C4-2B (cell line): ENCODE results near the gene KRTAP10-3.
A peak's percentile ranks its signal among the peaks of the same experiment; 100 is the strongest.

Experiments used
- H3K27ac ChIP-seq: fragments of 450-650 bp; 2 replicates; pipeline ENCODE4 v1.5.1; 2017
- ZFX ChIP-seq: fragments of 450-650 bp; IDR thresholded peaks from 2 replicates; pipeline ENCODE4 v1.6.1; 2017
- TF ChIP-seq, protein P1 (sequence below): fragments of 450-650 bp; conservative IDR thresholded peaks from 2 replicates; pipeline ENCODE4 v1.5.1; 2017; ENCODE audit warnings: mild to moderate bottlenecking

KRTAP10-3 gene

DNA sequence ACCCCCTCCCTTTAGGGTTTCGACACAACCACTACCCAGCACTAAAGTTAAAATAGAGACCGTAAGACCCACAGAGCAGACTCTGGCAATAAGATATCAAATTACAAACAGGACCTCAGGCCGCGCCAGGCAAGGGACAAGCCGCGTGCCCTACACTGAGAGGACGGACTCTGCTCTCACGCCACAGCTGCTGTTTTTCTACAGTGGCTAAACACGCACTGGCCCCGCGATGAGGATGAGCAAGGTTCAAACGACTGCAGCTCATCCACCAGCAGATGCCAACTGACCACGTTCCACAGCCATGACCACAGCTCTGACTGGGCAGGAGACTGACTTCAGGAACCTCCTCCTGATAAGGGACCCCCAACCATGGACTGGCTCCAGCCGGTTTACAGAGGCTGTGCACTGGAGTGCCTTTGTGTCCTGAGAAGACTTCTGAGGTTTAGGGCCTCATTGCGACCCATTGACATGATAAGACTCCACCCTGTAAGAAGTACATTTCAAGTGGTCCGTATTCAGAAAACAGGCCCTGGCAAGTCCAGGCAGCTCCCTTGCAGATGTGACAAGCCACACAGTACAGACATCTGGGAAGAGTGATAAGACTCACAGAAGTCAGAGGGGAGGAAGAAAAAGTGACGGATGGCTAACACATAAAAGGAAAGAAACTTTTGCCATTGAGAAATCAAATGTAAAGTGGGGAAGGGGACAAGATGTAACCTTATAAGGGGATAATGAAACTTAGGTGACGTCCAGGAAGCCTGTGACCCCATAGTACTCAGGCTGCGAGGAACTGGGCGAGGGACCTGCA lies 35.2 kb upstream of the KRTAP10-3 start:
- no peak overlapping the region for H3K27ac ChIP-seq
- no peak for TF ChIP-seq ZFX
- TF ChIP-seq, protein P1, sequence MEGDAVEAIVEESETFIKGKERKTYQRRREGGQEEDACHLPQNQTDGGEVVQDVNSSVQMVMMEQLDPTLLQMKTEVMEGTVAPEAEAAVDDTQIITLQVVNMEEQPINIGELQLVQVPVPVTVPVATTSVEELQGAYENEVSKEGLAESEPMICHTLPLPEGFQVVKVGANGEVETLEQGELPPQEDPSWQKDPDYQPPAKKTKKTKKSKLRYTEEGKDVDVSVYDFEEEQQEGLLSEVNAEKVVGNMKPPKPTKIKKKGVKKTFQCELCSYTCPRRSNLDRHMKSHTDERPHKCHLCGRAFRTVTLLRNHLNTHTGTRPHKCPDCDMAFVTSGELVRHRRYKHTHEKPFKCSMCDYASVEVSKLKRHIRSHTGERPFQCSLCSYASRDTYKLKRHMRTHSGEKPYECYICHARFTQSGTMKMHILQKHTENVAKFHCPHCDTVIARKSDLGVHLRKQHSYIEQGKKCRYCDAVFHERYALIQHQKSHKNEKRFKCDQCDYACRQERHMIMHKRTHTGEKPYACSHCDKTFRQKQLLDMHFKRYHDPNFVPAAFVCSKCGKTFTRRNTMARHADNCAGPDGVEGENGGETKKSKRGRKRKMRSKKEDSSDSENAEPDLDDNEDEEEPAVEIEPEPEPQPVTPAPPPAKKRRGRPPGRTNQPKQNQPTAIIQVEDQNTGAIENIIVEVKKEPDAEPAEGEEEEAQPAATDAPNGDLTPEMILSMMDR: no peak

DNA sequence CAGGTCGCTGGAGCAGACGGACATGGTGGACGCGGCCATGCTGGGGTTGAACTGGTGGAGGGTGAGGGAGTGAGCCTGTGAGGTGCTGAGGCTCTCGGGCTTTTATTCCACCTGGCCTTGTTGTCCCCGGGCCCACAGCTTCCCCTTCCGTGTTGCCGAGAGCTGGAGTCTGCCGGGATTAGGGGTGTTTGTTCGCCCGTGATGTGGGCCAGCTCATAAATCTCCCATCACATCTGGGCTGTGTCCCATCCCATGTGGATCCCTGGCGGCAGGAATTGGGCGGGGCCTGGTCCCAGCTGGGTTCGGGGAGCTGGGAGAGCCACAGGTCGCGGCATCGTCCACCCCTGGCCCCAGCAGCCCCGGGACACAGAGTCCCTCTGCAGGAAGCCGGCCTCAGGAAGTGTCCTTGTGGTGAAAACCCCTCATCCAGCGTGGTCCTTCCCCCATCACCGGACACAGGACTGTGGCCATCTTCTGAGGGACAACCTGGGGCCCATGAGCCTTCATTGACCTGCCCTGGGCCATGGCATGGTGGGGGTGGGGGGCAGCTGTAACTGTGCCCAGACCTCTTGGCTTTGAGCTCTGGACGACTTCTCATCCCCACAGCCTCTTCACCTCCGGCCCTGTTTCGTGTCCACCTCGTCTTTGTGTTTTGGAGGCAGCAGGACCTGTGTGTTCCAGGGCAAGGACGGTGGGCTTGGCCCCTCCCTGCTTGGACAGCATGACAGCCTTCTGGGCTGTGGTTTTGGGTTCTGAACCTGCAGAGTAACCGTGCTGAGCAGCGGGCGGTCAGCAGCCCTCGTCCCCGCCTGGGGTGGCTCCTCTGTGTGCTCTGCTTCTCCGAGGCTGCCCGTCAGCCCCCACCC lies 34.1 kb upstream of the KRTAP10-3 start, which contains the start of gene KRTAP10-6:
Gene KRTAP10-6, minus strand, starts transcription at position 60 of the 866 bp plus-strand sequence. Its CDS starts 21 bp downstream, at position 39.
- no peak for TF ChIP-seq ZFX
- TF ChIP-seq, protein P1: no peak
- H3K27ac ChIP-seq: peak within 1 kb of the TSS; percentile 54

- peak overlapping the region; percentile 54 for H3K27ac ChIP-seq
Observed at GRCh38 chr21:44591801-44592130, 33.2 kb upstream of the KRTAP10-3 start.

DNA sequence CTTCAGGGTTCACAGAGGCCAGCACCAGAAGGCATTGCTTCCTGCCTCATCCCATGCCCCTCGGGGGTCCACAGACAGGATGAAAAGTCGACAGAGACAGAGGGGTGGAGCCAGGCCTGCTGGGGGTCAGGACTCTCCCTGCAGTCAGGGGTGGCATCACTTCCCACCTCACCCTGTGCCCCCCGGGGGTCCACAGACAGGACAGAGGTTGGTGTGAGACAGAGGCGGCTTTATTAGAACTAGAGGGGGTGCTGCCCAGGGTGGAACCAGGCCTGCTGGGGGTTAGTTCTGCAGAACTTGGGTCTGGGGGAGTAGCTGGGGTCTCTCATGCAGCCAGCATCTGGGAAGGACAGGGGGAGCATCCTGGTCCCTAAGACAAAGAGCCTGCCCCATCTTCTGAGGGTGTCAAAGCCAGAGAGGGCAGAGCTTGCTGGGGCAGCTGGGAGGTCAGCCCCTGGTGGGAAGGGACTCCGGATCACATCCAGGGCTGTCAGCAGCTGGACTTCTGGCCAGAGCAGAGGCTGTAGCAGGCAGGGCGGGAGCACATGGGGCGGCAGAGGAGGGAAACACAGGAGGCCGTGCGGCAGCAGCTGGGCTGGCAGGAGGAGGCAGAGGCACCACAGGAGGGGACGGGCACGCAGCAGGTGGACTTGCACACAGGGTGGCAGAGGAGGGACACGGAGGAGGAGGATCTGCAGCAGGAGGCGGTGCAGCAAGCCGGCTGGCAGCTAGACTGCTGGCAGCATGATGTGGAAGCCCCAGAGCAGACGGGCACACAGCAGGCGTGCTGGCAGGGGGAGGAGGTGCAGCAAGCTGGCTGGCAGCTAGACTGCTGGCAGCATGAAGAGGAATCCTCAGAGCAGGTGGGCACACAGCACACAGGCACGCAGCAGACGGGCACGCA lies 32.6 kb upstream of the KRTAP10-3 start:
- H3K27ac ChIP-seq: peak overlapping the region; percentile 54

DNA sequence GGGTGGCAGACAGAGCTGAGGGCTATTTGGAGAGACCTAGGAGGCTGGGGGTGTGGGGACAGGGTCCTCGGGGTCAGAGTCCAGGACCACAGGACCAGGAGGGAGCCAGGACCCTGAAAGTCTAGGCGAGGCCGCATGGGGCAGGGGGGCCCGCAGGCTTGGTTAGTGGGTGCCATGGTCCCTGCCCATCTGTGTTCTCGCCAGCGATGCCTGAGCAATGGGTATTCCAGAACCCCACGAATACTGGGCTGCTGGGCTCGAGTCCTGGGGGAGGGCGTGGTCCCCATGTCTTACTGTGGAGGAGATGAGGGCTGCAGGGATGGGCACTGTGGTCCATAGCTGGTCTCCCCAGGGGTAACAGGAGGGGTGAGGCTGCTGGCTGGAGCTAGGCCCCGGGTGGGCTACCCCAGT lies 31.7 kb upstream of the KRTAP10-3 start:
- no peak overlapping the region for H3K27ac ChIP-seq
- TF ChIP-seq, protein P1: no peak
- no peak for TF ChIP-seq ZFX

DNA sequence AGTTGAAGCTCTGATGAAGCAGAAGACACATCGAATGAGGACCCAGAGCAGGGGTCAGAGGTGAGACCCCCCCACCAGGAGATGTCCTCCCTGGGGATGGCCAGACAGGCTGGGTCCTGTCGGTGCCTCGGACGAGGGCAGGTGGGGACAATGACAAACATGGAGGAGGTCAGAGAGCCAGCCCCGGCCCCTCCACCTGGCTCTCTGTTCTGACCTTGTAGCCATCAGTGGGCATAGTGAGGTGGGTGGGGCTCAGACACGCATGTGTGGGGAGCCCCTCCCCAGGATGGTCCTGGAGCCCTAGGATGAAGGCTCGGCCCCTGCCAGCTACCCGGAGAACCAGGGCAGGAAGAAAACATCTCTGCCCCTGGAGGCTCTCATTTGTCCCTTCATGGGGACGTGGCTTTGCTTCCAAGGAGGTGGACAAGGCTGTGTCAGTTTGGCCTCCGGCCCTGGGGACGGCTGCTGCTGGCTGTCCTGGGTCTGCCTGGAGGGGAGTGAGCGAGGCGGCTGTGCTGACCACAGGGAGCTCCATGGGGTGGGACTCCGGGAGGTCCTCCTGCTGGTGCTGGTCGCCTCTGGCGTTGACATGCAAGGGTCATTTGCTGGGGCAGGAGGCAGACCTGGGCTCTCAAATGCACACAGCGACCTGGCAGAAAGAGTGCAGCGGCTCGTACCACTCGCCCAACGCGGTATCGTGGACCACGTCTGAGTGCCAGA lies 31.2 kb upstream of the KRTAP10-3 start:
- TF ChIP-seq ZFX: no peak
- TF ChIP-seq, protein P1: no peak
- H3K27ac ChIP-seq: no peak overlapping the region

GRCh38 chr21:44589094-44589493 lies 30.5 kb upstream of the KRTAP10-3 start:
- TF ChIP-seq, protein P1: no peak
- no peak for TF ChIP-seq ZFX
- no peak overlapping the region for H3K27ac ChIP-seq
